Left lung (tissue), 10 donors: ENCODE results near the gene EMC1. TPM values are rescaled to one million over a fixed set of nuclear protein-coding genes. Genes with fewer than 3 reads are reported as not detected.
"Not testable (repeated sequence)": the region's sequence is repeated elsewhere in the genome, so short reads cannot be mapped to it uniquely, and the experiment has no call there.

Source experiments
- ATAC-seq: fragments of 200-7000 bp; cut with Tn5 transposase; one replicate; pipeline ENCODE4 v1.9.1; 2020; ENCODE audit warnings: moderate library complexity
- DNase-seq, 4 donors: peaks; one replicate each; pipeline ENCODE4 v3.0.0-alpha.2; 2013 to 2020
- H3K27ac ChIP-seq, 2 donors: fragments of 200-600 bp; sonication (generic) in 1 of 2; one replicate each; pipeline versions ENCODE4 v1.5.0 to v1.8.0; 2020 to 2021
- H3K27me3 ChIP-seq, 2 donors: fragments of 200-600 bp; sonication (generic) in 1 of 2; one replicate each; pipeline versions ENCODE4 v1.5.0 to v1.8.0; 2020 to 2021
- H3K36me3 ChIP-seq, 2 donors: fragments of 200-600 bp; sonication (generic) in 1 of 2; one replicate each; pipeline versions ENCODE4 v1.5.0 to v1.8.0; 2020 to 2021
- H3K4me1 ChIP-seq, 2 donors: fragments of 200-600 bp; one replicate each; pipeline ENCODE4 v1.8.0; 2021
- H3K4me3 ChIP-seq, 2 donors: fragments of 200-600 bp; sonication (generic) in 1 of 2; one replicate each; pipeline versions ENCODE4 v1.5.0 to v1.8.0; 2020 to 2021; ENCODE audit warnings: mild to moderate bottlenecking in 1 of 2
- H3K9me3 ChIP-seq, 2 donors: fragments of 200-600 bp; sonication (generic) in 1 of 2; one replicate each; pipeline versions ENCODE4 v1.5.0 to v1.8.0; 2020 to 2021
- CTCF ChIP-seq, 2 donors: fragments of 200-600 bp; sonication (generic) in 1 of 2; IDR thresholded peaks; one replicate each; pipeline versions ENCODE4 v1.5.0 to v1.8.0; 2021; ENCODE audit warnings: antibody characterized with exemption in 2 of 2
- intact Hi-C, 2 donors: fragments of 100-400 bp; cut with DNase I; formaldehyde crosslinking; loops; one replicate each; pipeline versions ENCODE4 v1.11.2 to v1.14.2; 2022
- polyA plus RNA-seq, 6 donors: library from polyadenylated mRNA; unstranded; fragments of 120-200 nt; gene quantifications; one replicate each; pipeline ENCODE4 v1.2.1, GENCODE V29; 2013; ENCODE audit not compliant: insufficient read length in 6 of 6
- total RNA-seq, 2 donors: library from RNA; stranded (reverse); fragmentation: NEBNext Ultra II Directional; extraction: Animal tissue kit (Norgen Biotek cat#: 25700); gene quantifications; one replicate each; pipeline ENCODE4 v1.2.1, GENCODE V29; 2021
- donor health status: DM: no; HTN: yes; CAD: no.
- donor health status: DM: no; HTN: no; CAD: no.

EMC1 gene
- total and polyA plus RNA-seq, 8 donors = 43.7 to 55.5 (median 52.4) TPM

- no peak for DNase-seq
- Histone ChIP-seq H3K27ac (no peak overlapping the region), H3K9me3 (no peaks in the 10 kb centered on the region), H3K4me3 (no peak overlapping the region), H3K4me1 (no peaks in the 10 kb centered on the region), H3K27me3 (no peaks in the 10 kb centered on the region), H3K36me3 (peaks cover 0 to 100% of the 10 kb centered on the region in 2 donors)
- ATAC-seq = no peak
- intact Hi-C loops = no loop called here
- no peak for TF ChIP-seq CTCF (IDR thresholded peaks at IDR 0.05)
Measured at GRCh38 chr1:19234224-19234623, 17.1 kb downstream of the EMC1 start.

GRCh38 chr1:19232524-19232846 is 18.8 kb downstream of the EMC1 start:
- no peak overlapping the region for H3K4me3 ChIP-seq
- intact Hi-C loops = no loop called here
- H3K27me3 ChIP-seq = no peaks in the 10 kb centered on the region
- peak; percentile 43 for ATAC-seq
- peaks cover 0 to 99% of the 10 kb centered on the region in 2 donors for H3K36me3 ChIP-seq
- peak in 1 of 4 donors; percentile 27 for DNase-seq
- H3K27ac ChIP-seq = peak overlapping the region in 1 of 2 donors; percentile 13
- H3K4me1 ChIP-seq = no peaks in the 10 kb centered on the region
- no peak for TF ChIP-seq CTCF (IDR thresholded peaks at IDR 0.05)
- H3K9me3 ChIP-seq = no peaks in the 10 kb centered on the region

- intact Hi-C loops, H3K4me1 ChIP-seq, DNase-seq, H3K9me3 ChIP-seq, H3K27me3 ChIP-seq, H3K4me3 ChIP-seq: not testable (repeated sequence)
- peak overlapping the region in 1 of 2 donors; percentile 13 for H3K27ac ChIP-seq
- H3K36me3 ChIP-seq = peaks cover 0 to 99% of the 10 kb centered on the region in 2 donors
- ATAC-seq = peak; percentile 16
Measured at GRCh38 chr1:19231736-19232523, 19.4 kb downstream of the EMC1 start.

GRCh38 chr1:19229828-19230325 is 21.4 kb downstream of the EMC1 start:
- peak; percentile 74 for ATAC-seq
- no peak for DNase-seq
- no peaks in the 10 kb centered on the region for H3K27me3 ChIP-seq
- H3K4me3 ChIP-seq = no peak overlapping the region
- H3K27ac ChIP-seq = no peak overlapping the region
- TF ChIP-seq CTCF (IDR thresholded peaks at IDR 0.05) = no peak
- H3K4me1 ChIP-seq = no peaks in the 10 kb centered on the region
- H3K36me3 ChIP-seq = peaks cover 0 to 99% of the 10 kb centered on the region in 2 donors
- no peaks in the 10 kb centered on the region for H3K9me3 ChIP-seq
- intact Hi-C loops = no loop called here

- Histone ChIP-seq H3K27me3 (no peaks in the 10 kb centered on the region), H3K36me3 (peaks cover 0 to 99% of the 10 kb centered on the region in 2 donors), H3K4me3 (no peak overlapping the region), H3K4me1 (no peaks in the 10 kb centered on the region), H3K27ac (no peak overlapping the region), H3K9me3 (no peaks in the 10 kb centered on the region)
- no peak for ATAC-seq
- DNase-seq = no peak
- intact Hi-C loops = no loop called here
- TF ChIP-seq CTCF (IDR thresholded peaks at IDR 0.05) = no peak
Measured at GRCh38 chr1:19229229-19229628, 22.1 kb downstream of the EMC1 start.
